Neural progenitor cell (in vitro differentiated cells): ENCODE results near the gene TNC. TPM values are rescaled to one million over a fixed set of nuclear protein-coding genes. Genes with fewer than 3 reads are reported as not detected.

Experiments
- DNase-seq: peaks from one replicate; pipeline ENCODE4 v3.0.0-alpha.2; 2016; ENCODE audit warnings: low spot score
- H2AFZ ChIP-seq: fragments of 200-600 bp; sonication (generic); replicated peaks from 2 replicates; pipeline ENCODE4 v1.6.1; 2016; ENCODE audit warnings: antibody characterized with exemption
- H3F3A ChIP-seq: fragments of 200-600 bp; sonication (generic); 2 replicates; pipeline ENCODE4 v1.6.1; 2016; ENCODE audit warnings: antibody characterized with exemption, low read depth
- H3K27ac ChIP-seq: fragments of 200-600 bp; sonication (generic); 2 replicates; pipeline ENCODE4 v1.5.1; 2016; ENCODE audit warnings: mild to moderate bottlenecking
- H3K27me3 ChIP-seq: fragments of 200-600 bp; sonication (generic); 2 replicates; pipeline ENCODE4 v1.6.1; 2016; ENCODE audit warnings: mild to moderate bottlenecking, moderate library complexity
- H3K36me3 ChIP-seq: fragments of 200-600 bp; sonication (generic); 2 replicates; pipeline ENCODE4 v1.5.1; 2016
- H3K4me1 ChIP-seq: fragments of 200-600 bp; sonication (generic); 2 replicates; pipeline ENCODE4 v1.6.1; 2016; ENCODE audit warnings: mixed run types
- H3K4me2 ChIP-seq: fragments of 200-600 bp; sonication (generic); 2 replicates; pipeline ENCODE4 v1.6.1; 2016
- H3K4me3 ChIP-seq: fragments of 200-600 bp; sonication (generic); 2 replicates; pipeline ENCODE4 v1.5.1; 2016
- H3K79me2 ChIP-seq: fragments of 200-600 bp; sonication (generic); 2 replicates; pipeline ENCODE4 v1.6.1; 2016; ENCODE audit warnings: low read depth
- H3K9ac ChIP-seq: fragments of 200-600 bp; sonication (generic); 2 replicates; pipeline ENCODE4 v1.6.1; 2016
- H3K9me3 ChIP-seq: fragments of 200-600 bp; sonication (generic); 2 replicates; pipeline ENCODE4 v1.5.1; 2016; ENCODE audit warnings: low read depth
- H4K20me1 ChIP-seq: fragments of 200-600 bp; sonication (generic); 2 replicates; pipeline ENCODE4 v1.6.1; 2016; ENCODE audit warnings: low read depth
- H3K27ac Mint-ChIP-seq: 3 replicates; pipeline ENCODE4 v1.8.0; 2021; ENCODE audit warnings: mixed read lengths
- H3K27me3 Mint-ChIP-seq: 2 replicates; pipeline ENCODE4 v1.8.0; 2022; ENCODE audit warnings: low read depth, mild to moderate bottlenecking, inconsistent platforms, moderate library complexity, mixed read lengths; ENCODE audit not compliant: insufficient read depth
- H3K36me3 Mint-ChIP-seq: 3 replicates; pipeline ENCODE4 v1.8.0; 2021; ENCODE audit warnings: mixed read lengths
- H3K4me1 Mint-ChIP-seq: 3 replicates; pipeline ENCODE4 v1.8.0; 2021; ENCODE audit warnings: mixed read lengths
- H3K4me3 Mint-ChIP-seq: 3 replicates; pipeline ENCODE4 v1.8.0; 2021; ENCODE audit warnings: mild to moderate bottlenecking, moderate library complexity, mixed read lengths
- H3K9me3 Mint-ChIP-seq: 3 replicates; pipeline ENCODE4 v1.8.0; 2020; ENCODE audit warnings: mixed read lengths
- EZH2 ChIP-seq: fragments of 200-600 bp; sonication (generic); IDR thresholded peaks from 2 replicates; pipeline ENCODE4 v1.6.1; 2017; ENCODE audit warnings: antibody characterized with exemption, mild to moderate bottlenecking, moderate library complexity
- EZH2phosphoT487 ChIP-seq: fragments of 200-600 bp; sonication (generic); IDR thresholded peaks from 2 replicates; pipeline ENCODE4 v1.6.1; 2017; ENCODE audit warnings: antibody characterized with exemption
- total RNA-seq: library from RNA; depleted of rRNA; stranded (reverse); fragments of >200 nt; gene quantifications from 2 replicates; pipeline ENCODE4 v1.2.3, GENCODE V29; 2015; ENCODE audit warnings: low replicate concordance
- TF ChIP-seq, protein P1 (sequence below): fragments of 200-600 bp; sonication (generic); IDR thresholded peaks from 2 replicates; pipeline ENCODE4 v1.5.1; 2017; ENCODE audit warnings: antibody characterized with exemption, mild to moderate bottlenecking

The TNC gene
- total RNA-seq, 1 donor from 2014 or later, result 54.9 TPM

GRCh38 chr9:115146581-115147021 lies 28.6 kb upstream of the TNC start:
- H3K9me3 ChIP-seq, result no peaks in the 10 kb centered on the region
- Mint-ChIP-seq H3K9me3 (no peaks in the 10 kb centered on the region), H3K27ac (no peak overlapping the region), H3K36me3 (no peaks in the 10 kb centered on the region), H3K27me3 (peaks cover 4% of the 10 kb centered on the region), H3K4me3 (no peak overlapping the region), H3K4me1 (no peaks in the 10 kb centered on the region)
- TF ChIP-seq EZH2phosphoT487 (no peak), EZH2 (no peak)
- TF ChIP-seq, protein P1, sequence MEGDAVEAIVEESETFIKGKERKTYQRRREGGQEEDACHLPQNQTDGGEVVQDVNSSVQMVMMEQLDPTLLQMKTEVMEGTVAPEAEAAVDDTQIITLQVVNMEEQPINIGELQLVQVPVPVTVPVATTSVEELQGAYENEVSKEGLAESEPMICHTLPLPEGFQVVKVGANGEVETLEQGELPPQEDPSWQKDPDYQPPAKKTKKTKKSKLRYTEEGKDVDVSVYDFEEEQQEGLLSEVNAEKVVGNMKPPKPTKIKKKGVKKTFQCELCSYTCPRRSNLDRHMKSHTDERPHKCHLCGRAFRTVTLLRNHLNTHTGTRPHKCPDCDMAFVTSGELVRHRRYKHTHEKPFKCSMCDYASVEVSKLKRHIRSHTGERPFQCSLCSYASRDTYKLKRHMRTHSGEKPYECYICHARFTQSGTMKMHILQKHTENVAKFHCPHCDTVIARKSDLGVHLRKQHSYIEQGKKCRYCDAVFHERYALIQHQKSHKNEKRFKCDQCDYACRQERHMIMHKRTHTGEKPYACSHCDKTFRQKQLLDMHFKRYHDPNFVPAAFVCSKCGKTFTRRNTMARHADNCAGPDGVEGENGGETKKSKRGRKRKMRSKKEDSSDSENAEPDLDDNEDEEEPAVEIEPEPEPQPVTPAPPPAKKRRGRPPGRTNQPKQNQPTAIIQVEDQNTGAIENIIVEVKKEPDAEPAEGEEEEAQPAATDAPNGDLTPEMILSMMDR, result no peak
- H3K36me3 ChIP-seq, result no peaks in the 10 kb centered on the region
- no peak overlapping the region for H3K4me2 ChIP-seq
- H2AFZ ChIP-seq, result no peak overlapping the region
- no peaks in the 10 kb centered on the region for H4K20me1 ChIP-seq
- H3K4me3 ChIP-seq, result no peak overlapping the region
- no peaks in the 10 kb centered on the region for H3K4me1 ChIP-seq
- no peaks in the 10 kb centered on the region for H3K79me2 ChIP-seq
- H3K9ac ChIP-seq, result no peak overlapping the region
- no peak for DNase-seq
- no peaks in the 10 kb centered on the region for H3K27me3 ChIP-seq
- no peaks in the 10 kb centered on the region for H3F3A ChIP-seq
- no peak overlapping the region for H3K27ac ChIP-seq

DNA sequence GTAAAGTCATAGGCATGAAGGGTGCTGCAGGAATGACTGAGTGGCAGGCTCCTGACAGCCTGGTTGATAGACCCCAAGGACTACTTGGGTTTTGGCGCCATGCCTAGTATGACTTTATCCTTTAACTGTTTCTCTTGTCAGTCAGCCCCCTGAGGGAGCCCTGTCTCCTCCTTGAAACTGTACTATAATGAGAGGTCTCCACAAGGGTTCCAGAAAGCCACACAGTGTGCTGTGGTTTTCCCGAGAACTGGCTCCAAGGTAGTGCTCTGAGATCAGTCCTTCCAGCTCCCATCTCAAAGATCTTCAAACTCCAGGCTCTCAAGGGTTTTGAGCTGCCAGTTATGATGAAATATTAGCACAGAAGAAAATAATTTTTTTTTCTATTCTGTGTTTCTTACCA lies 26.7 kb upstream of the TNC start:
- Histone ChIP-seq H3K79me2 (no peaks in the 10 kb centered on the region), H3K36me3 (no peaks in the 10 kb centered on the region), H3K9ac (no peak overlapping the region), H3K27ac (no peak overlapping the region), H3K9me3 (no peaks in the 10 kb centered on the region), H3F3A (no peaks in the 10 kb centered on the region), H3K4me1 (no peaks in the 10 kb centered on the region), H3K4me3 (no peak overlapping the region), H3K4me2 (no peak overlapping the region), H2AFZ (no peak overlapping the region), H3K27me3 (no peaks in the 10 kb centered on the region), H4K20me1 (no peaks in the 10 kb centered on the region)
- Mint-ChIP-seq H3K27ac (no peak overlapping the region), H3K27me3 (peaks cover 4% of the 10 kb centered on the region), H3K4me3 (no peak overlapping the region), H3K4me1 (no peaks in the 10 kb centered on the region), H3K36me3 (no peaks in the 10 kb centered on the region), H3K9me3 (no peaks in the 10 kb centered on the region)
- TF ChIP-seq EZH2 (no peak), EZH2phosphoT487 (no peak)
- TF ChIP-seq, protein P1, result no peak
- no peak for DNase-seq

DNA sequence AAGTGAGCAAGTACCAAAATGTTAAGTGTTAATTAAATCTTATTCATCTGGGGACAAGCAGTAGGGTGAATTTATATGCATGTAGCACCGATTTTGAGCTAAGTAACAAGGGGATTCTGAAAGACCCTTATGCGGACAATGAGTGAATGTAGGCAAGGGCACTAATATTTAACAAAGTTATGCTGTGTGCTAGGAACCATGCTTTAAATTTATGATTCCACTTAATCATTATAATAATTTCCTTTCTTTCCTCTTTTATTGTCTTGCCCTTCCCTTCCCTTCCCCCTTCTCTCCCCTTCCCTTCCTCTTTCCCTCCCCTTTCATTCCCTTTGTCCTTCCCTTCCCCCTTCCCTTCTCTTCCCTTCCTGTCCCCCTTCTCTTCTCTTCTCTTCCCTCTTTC lies 25.7 kb upstream of the TNC start:
- no peaks in the 10 kb centered on the region for H3K4me1 Mint-ChIP-seq
- H3K27ac Mint-ChIP-seq, result no peak overlapping the region
- H3K4me3 Mint-ChIP-seq, result no peak overlapping the region
- H3F3A ChIP-seq, result no peaks in the 10 kb centered on the region
- no peak overlapping the region for H3K4me3 ChIP-seq
- no peaks in the 10 kb centered on the region for H3K9me3 ChIP-seq
- no peaks in the 10 kb centered on the region for H3K4me1 ChIP-seq
- TF ChIP-seq EZH2 (no peak), EZH2phosphoT487 (no peak)
- TF ChIP-seq, protein P1, result no peak
- H2AFZ ChIP-seq, result no peak overlapping the region
- H3K4me2 ChIP-seq, result no peak overlapping the region
- no peaks in the 10 kb centered on the region for H3K9me3 Mint-ChIP-seq
- H3K27me3 ChIP-seq, result no peaks in the 10 kb centered on the region
- DNase-seq, result no peak
- no peak overlapping the region for H3K9ac ChIP-seq
- no peaks in the 10 kb centered on the region for H3K36me3 Mint-ChIP-seq
- no peaks in the 10 kb centered on the region for H4K20me1 ChIP-seq
- peaks cover 4% of the 10 kb centered on the region for H3K27me3 Mint-ChIP-seq
- H3K79me2 ChIP-seq, result no peaks in the 10 kb centered on the region
- H3K36me3 ChIP-seq, result no peaks in the 10 kb centered on the region
- no peak overlapping the region for H3K27ac ChIP-seq
